Measurements from ENCODE around the gene MUSK. TPM values are rescaled to one million over a fixed set of nuclear protein-coding genes. Genes with fewer than 3 reads are reported as not detected.
A peak's percentile ranks its signal among the peaks of the same experiment; 100 is the strongest.
"Not testable (repeated sequence)": the region's sequence is repeated elsewhere in the genome, so short reads cannot be mapped to it uniquely, and the experiment has no call there.

The MUSK gene
- total RNA-seq, 3 donors from 2014 or later = 0.32 TPM; not detected in 2

DNA sequence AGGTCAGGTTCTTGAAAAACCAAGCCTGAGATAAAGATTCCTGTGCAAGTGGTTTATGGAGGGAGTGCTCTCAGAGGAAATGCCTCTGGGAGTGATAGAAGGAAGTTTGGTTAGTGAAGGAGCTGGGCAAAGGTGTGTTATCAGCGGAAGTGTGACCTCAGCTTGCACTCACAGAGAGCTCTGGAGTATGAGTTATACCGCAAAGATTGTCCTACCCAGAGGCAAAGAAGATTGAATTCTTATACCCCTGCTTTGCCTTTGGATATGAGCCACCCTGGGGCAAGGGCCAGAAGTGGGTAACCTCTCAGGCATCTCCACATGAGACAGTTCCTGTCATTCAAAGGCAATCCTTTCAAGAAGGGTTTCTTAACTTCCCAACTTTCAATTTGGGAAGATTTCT lies 145.6 kb downstream of the MUSK start:
- Histone ChIP-seq H3K4me3 (no peak overlapping the region), H3K9me3 (no peaks in the 10 kb centered on the region), H3K4me1 (no peaks in the 10 kb centered on the region), H3K27ac (no peak overlapping the region), H3K27me3 (no peaks in the 10 kb centered on the region), H3K36me3 (no peaks in the 10 kb centered on the region)
- no peak for TF ChIP-seq POLR2AphosphoS5 (IDR thresholded peaks at IDR 0.05)
- TF ChIP-seq, protein P1, sequence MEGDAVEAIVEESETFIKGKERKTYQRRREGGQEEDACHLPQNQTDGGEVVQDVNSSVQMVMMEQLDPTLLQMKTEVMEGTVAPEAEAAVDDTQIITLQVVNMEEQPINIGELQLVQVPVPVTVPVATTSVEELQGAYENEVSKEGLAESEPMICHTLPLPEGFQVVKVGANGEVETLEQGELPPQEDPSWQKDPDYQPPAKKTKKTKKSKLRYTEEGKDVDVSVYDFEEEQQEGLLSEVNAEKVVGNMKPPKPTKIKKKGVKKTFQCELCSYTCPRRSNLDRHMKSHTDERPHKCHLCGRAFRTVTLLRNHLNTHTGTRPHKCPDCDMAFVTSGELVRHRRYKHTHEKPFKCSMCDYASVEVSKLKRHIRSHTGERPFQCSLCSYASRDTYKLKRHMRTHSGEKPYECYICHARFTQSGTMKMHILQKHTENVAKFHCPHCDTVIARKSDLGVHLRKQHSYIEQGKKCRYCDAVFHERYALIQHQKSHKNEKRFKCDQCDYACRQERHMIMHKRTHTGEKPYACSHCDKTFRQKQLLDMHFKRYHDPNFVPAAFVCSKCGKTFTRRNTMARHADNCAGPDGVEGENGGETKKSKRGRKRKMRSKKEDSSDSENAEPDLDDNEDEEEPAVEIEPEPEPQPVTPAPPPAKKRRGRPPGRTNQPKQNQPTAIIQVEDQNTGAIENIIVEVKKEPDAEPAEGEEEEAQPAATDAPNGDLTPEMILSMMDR (IDR thresholded peaks at IDR 0.05) = no peak
- TF ChIP-seq POLR2A (IDR thresholded peaks at IDR 0.05) = no peak
- DNase-seq (ENCODE audit: low spot score in 2 of 2) = no peak
- intact Hi-C loops (cut with DNase I; ENCODE audit: low total_unique reads) = no loop called here

DNA sequence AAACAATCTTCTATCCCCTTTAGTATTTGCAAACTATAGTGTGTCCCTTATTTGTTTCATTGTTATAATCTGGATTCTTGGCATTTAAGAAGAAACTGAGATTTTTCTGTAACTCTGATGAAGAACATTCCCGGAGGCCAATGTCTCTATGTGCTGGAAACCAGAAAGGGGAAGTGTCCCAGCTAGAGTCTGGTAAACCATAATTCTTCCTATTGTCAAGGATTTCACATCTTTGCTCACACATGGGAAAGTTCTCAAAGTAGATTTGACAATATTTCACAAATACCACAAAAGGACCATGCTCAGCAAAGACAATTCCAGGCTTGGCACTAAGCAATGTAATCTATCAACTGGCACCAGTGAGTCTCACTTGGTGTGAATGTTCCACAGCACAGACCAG lies 146.8 kb downstream of the MUSK start:
- peak in 1 of 3 donors; percentile 16 for TF ChIP-seq POLR2AphosphoS5 (IDR thresholded peaks at IDR 0.05)
- TF ChIP-seq, protein P1 (IDR thresholded peaks at IDR 0.05) = no peak
- TF ChIP-seq POLR2A (IDR thresholded peaks at IDR 0.05) = no peak
- Histone ChIP-seq H3K27me3 (no peaks in the 10 kb centered on the region), H3K4me3 (no peak overlapping the region), H3K36me3 (no peaks in the 10 kb centered on the region), H3K9me3 (no peaks in the 10 kb centered on the region), H3K4me1 (no peaks in the 10 kb centered on the region), H3K27ac (no peak overlapping the region)
- intact Hi-C loops (cut with DNase I; ENCODE audit: low total_unique reads) = no loop called here
- DNase-seq (ENCODE audit: low spot score in 2 of 2) = no peak

DNA sequence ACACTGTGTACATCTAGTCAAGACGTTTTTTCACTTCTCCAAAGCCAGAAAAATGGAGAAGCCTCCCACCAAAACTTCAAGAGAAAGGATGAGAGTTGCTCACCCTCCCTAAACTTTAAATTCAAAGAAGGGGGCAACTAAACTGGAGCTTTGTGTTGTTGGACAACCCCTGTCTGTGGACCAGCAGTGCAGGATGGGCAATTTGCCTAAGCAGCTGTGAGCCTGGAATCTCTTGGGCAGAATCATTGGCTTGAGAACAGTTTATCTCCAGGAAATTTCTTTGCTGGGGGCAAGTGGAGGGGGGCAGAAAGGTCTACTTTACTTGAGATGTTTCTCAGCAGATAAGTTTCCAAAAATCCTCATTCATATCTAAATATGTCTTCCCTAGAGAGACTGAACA lies 151.8 kb downstream of the MUSK start:
- intact Hi-C loops (cut with DNase I; ENCODE audit: low total_unique reads) = no loop called here

DNA sequence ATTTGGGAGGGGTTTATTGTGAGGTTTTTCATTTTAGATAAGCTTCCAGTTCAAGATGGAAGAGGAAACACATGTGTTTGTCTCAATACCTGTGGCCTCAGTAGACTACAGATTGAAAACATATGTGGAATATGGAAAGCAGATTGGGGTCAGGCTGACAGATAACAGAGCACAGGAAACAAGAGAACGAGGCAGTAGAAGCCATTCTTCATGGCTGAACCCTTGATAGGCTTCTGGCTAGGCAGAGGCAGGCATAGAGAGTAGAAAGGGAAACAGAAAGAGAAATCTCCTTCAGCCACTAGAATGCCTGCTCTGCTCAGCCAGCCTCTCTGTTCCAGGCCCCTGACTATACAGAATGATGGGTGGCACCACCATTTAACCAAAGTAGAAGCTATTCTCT lies 152.5 kb downstream of the MUSK start:
- no peaks in the 10 kb centered on the region for H3K27me3 ChIP-seq

More for the DNA sequence above, 151.8 kb downstream of the MUSK start:
- no peak for DNase-seq (ENCODE audit: low spot score in 2 of 2)
- Histone ChIP-seq H3K9me3 (no peaks in the 10 kb centered on the region), H3K4me3 (no peak overlapping the region), H3K27me3 (no peaks in the 10 kb centered on the region), H3K4me1 (no peaks in the 10 kb centered on the region), H3K36me3 (no peaks in the 10 kb centered on the region), H3K27ac (no peak overlapping the region)
- TF ChIP-seq POLR2AphosphoS5 (IDR thresholded peaks at IDR 0.05) = no peak
- no peak for TF ChIP-seq POLR2A (IDR thresholded peaks at IDR 0.05)
- TF ChIP-seq, protein P1 (IDR thresholded peaks at IDR 0.05) = no peak

DNA sequence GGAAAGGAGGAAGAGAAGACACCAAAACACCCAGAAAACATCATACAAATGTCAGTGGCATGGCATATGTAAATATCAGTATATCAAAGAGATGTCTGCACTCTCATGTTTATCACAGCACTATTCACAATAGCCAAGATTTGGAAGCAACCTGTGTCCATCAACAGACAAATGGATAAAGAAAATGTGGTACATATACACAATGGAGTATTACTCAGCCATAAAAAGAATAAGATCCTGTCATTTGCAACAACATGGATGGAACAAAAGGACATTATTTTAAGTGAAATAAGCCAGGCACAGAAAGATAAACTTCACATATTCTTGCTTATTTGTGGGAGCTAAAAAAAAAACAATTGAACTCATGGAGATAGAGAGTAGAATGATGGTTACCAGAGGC lies 156.5 kb downstream of the MUSK start:
- H3K9me3 ChIP-seq; H3K27me3 ChIP-seq; intact Hi-C loops (cut with DNase I; ENCODE audit: low total_unique reads); H3K4me3 ChIP-seq; H3K36me3 ChIP-seq; H3K4me1 ChIP-seq; H3K27ac ChIP-seq; DNase-seq (ENCODE audit: low spot score in 2 of 2): not testable (repeated sequence)

More for the DNA sequence above, 152.5 kb downstream of the MUSK start:
- no peaks in the 10 kb centered on the region for H3K9me3 ChIP-seq
- no peak overlapping the region for H3K4me3 ChIP-seq
- no peaks in the 10 kb centered on the region for H3K4me1 ChIP-seq
- TF ChIP-seq, protein P1 (IDR thresholded peaks at IDR 0.05) = no peak
- no peak for TF ChIP-seq POLR2A (IDR thresholded peaks at IDR 0.05)
- no peak for TF ChIP-seq POLR2AphosphoS5 (IDR thresholded peaks at IDR 0.05)
- intact Hi-C loops (cut with DNase I; ENCODE audit: low total_unique reads) = no loop called here
- no peaks in the 10 kb centered on the region for H3K36me3 ChIP-seq
- DNase-seq (ENCODE audit: low spot score in 2 of 2) = no peak
- H3K27ac ChIP-seq = no peak overlapping the region

DNA sequence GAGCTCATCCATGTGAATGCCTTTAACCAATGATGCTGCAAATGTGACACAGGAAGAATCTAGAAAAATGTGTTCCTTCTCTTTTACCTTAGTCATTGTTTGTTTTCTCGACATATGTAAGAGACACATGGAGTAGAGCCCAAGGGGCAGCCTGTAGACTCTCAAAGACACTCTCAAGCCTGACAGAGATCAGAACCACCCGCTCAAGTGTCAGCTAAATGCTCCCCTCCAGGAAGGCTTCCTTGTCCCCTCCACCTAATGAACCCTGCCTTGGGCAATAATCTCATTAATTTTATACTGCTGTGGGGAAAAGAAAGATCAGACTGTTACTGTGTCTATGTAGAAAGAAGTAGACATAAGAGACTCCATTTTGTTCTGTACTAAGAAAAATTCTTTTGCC lies 157.4 kb downstream of the MUSK start:
- TF ChIP-seq POLR2AphosphoS5 (IDR thresholded peaks at IDR 0.05) (no peak), POLR2A (IDR thresholded peaks at IDR 0.05) (no peak)
- TF ChIP-seq, protein P1 (IDR thresholded peaks at IDR 0.05) = no peak
- Histone ChIP-seq H3K27me3 (no peaks in the 10 kb centered on the region), H3K27ac (no peak overlapping the region), H3K9me3 (no peaks in the 10 kb centered on the region), H3K36me3 (no peaks in the 10 kb centered on the region), H3K4me1 (no peaks in the 10 kb centered on the region), H3K4me3 (no peak overlapping the region)
- DNase-seq (ENCODE audit: low spot score in 2 of 2) = no peak
- intact Hi-C loops (cut with DNase I; ENCODE audit: low total_unique reads) = no loop called here

DNA sequence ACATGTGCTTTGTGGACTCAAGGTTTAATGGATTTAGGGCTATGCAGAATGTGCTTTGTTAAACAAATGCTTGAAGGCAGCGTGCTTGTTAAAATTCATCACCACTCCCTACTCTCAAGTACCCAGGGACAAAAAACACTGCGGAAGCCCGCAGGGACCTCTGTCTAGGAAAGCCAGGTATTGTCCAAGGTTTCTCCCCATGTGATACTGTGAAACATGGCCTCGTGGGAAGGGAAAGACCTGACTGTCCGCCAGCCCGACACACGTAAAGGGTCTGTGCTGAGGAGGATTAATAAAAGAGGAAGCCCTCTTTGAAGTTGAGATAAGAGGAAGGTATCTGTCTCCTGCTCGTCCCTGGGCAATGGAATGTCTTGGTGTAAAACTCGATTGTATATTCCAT lies 157.8 kb downstream of the MUSK start:
- DNase-seq (ENCODE audit: low spot score in 2 of 2); H3K36me3 ChIP-seq; H3K27ac ChIP-seq; H3K4me1 ChIP-seq; H3K4me3 ChIP-seq; intact Hi-C loops (cut with DNase I; ENCODE audit: low total_unique reads); H3K27me3 ChIP-seq; H3K9me3 ChIP-seq: not testable (repeated sequence)
